HEK293T (cell line): ENCODE measurements around the gene TSPAN16.

Experiments used
- BHLHE40 ChIP-seq: fragments of 450-650 bp; IDR thresholded peaks from 2 replicates; pipeline ENCODE4 v1.6.1; 2016; ENCODE audit warnings: mild to moderate bottlenecking, moderate library complexity, borderline replicate concordance
- ZNF384 ChIP-seq: fragments of 450-650 bp; IDR thresholded peaks from 2 replicates; pipeline ENCODE4 v1.6.1; 2016

DNA sequence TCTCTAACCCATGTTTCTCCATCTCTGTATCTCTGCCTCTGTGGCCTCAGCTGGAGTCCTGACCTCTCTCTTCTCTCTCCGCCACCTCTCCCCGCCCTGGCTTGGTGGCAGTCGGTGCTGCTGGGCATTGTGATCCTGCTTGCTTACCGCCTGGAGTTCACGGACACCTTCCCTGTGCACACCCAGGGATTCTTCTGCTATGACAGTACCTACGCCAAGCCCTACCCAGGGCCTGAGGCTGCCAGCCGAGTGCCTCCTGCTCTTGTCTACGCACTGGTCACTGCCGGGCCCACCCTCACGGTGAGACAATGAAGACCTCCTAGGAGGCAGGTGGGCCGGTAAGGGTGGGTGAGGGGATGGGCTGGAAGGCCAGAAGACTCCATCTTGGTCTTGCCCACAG is 63.5 kb downstream of the TSPAN16 start:
- TF ChIP-seq ZNF384 (no peak), BHLHE40 (no peak)
